NCI-H1417 treated with DMSO at 0.1 percent for 48 hours (cell line): Measurements from ENCODE around the gene AREL1.
"Not testable (repeated sequence)": the region's sequence is repeated elsewhere in the genome, so short reads cannot be mapped to it uniquely, and the experiment has no call there.

Experiments used
- DNase-seq: peaks from one replicate; lab custom pipeline; 2025; lab: John Stamatoyannopoulos, UW

Gene AREL1

GRCh38 chr14:74712499-74713394, at the start of gene AREL1, which contains the start of gene FCF1:
AREL1 (minus strand) TSS chr14:74713080; CDS start chr14:74685615, 27,465 bp downstream.
FCF1 (plus strand) TSS chr14:74713144; CDS start chr14:74713198, 54 bp downstream.
- DNase-seq, result no peak

- not testable (repeated sequence) for DNase-seq
Observed at GRCh38 chr14:74758505-74758904, 45.6 kb upstream of the AREL1 start.

- no peak for DNase-seq
Observed at GRCh38 chr14:74756326-74756725, 43.4 kb upstream of the AREL1 start.

GRCh38 chr14:74754899-74755298, 42.0 kb upstream of the AREL1 start:
- no peak for DNase-seq

GRCh38 chr14:74754157-74754556, 41.3 kb upstream of the AREL1 start:
- no peak for DNase-seq

GRCh38 chr14:74747237-74747636, 34.4 kb upstream of the AREL1 start:
- no peak for DNase-seq

- no peak for DNase-seq
Observed at GRCh38 chr14:74739293-74740030, 26.6 kb upstream of the AREL1 start.

- no peak for DNase-seq
Observed at GRCh38 chr14:74737753-74738325, 25.0 kb upstream of the AREL1 start.

- DNase-seq, result no peak
Observed at GRCh38 chr14:74735125-74735524, 22.2 kb upstream of the AREL1 start.

- DNase-seq, result no peak
Observed at GRCh38 chr14:74733221-74733620, 20.3 kb upstream of the AREL1 start.

- no peak for DNase-seq
Observed at GRCh38 chr14:74732387-74732786, 19.5 kb upstream of the AREL1 start.

GRCh38 chr14:74723134-74723533, 10.3 kb upstream of the AREL1 start:
- DNase-seq, result no peak

GRCh38 chr14:74720526-74720925, 7.6 kb upstream of the AREL1 start:
- no peak for DNase-seq

GRCh38 chr14:74713395-74713735, 485 bp upstream of the AREL1 start:
- no peak for DNase-seq

- no peak for DNase-seq
Observed at GRCh38 chr14:74711651-74712050, 1.2 kb downstream of the AREL1 start.

GRCh38 chr14:74710480-74710879, 2.4 kb downstream of the AREL1 start:
- no peak for DNase-seq

GRCh38 chr14:74705613-74706500, 7.0 kb downstream of the AREL1 start:
- DNase-seq, result no peak

GRCh38 chr14:74704656-74705055, 8.2 kb downstream of the AREL1 start:
- DNase-seq, result no peak

- no peak for DNase-seq
Observed at GRCh38 chr14:74703043-74703442, 9.8 kb downstream of the AREL1 start.

GRCh38 chr14:74702293-74702692, 10.6 kb downstream of the AREL1 start:
- no peak for DNase-seq

GRCh38 chr14:74698465-74698864, 14.4 kb downstream of the AREL1 start:
- DNase-seq, result no peak

GRCh38 chr14:74697976-74698375, 14.9 kb downstream of the AREL1 start:
- no peak for DNase-seq
